GM10847 (cell line): ENCODE measurements around the gene OSTF1.

Experiments used
- POLR2A ChIP-seq: IDR thresholded peaks from 2 replicates; pipeline ENCODE4 v1.6.1; 2011; ENCODE audit not compliant: insufficient read length; ENCODE audit errors: extremely low read depth

OSTF1 gene

GRCh38 chr9:75167281-75167680 is 79.0 kb downstream of the OSTF1 start:
- no peak for TF ChIP-seq POLR2A

GRCh38 chr9:75168270-75169178 is 80.2 kb downstream of the OSTF1 start:
- no peak for TF ChIP-seq POLR2A

DNA sequence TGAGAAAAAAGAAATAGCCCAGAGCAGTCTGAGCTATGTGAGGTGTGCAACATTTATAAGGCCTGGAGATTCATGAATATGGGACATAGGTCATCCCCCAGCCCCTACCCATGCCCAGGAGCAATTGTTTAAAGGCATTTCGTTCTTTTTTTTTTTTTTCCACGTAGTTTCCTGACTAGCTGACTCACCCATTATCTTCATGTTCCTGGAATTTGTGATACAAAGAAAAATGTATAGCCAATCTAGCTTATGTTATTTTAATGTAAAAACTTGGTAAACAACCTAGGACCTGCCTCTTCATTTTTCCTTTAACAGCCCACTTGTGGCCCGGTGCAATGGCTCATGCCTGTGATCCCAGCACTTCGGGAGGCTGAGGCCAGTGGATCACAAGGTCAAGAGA is 81.3 kb downstream of the OSTF1 start:
- TF ChIP-seq POLR2A: no peak

GRCh38 chr9:75170898-75171360 is 82.6 kb downstream of the OSTF1 start:
- no peak for TF ChIP-seq POLR2A

DNA sequence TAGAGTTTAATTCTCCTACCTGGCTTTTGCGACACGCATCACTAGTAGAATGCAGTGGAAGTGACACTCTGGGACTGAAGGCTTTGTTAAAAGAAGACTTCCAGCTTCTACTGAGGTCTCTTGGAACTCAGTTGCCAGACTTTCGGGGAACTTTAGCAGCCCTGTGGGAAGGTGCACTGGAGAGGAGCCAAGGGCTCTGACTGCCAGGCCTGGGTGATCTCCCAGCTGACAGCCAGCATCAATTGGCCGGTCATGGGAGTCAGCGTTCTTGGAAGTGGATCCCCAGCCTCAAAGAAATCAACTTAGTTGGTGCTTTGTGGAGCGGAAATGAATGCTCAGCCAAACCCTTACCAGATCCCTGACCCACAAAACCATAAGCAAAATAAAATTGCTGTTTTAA is 87.1 kb downstream of the OSTF1 start:
- no peak for TF ChIP-seq POLR2A

DNA sequence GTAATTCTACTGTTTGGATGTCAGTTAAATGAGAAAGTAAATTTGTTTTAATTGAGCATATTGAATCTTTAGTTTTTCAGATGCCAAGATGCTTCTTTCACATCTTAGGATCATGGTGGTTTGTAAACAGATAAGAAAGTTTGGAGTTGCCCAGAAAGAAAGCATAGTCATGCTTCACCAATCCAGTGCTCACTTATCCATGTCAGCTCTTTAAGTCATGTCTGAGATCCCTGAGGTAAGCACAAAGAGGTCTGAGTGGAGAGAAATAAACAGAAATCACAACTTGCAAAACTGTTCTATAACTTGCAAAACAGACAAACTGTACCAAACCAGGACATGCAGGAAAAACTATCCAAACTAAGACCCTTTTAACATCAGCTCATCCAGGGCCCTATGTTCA is 87.7 kb downstream of the OSTF1 start:
- no peak for TF ChIP-seq POLR2A

GRCh38 chr9:75181750-75182149 is 93.4 kb downstream of the OSTF1 start:
- no peak for TF ChIP-seq POLR2A

DNA sequence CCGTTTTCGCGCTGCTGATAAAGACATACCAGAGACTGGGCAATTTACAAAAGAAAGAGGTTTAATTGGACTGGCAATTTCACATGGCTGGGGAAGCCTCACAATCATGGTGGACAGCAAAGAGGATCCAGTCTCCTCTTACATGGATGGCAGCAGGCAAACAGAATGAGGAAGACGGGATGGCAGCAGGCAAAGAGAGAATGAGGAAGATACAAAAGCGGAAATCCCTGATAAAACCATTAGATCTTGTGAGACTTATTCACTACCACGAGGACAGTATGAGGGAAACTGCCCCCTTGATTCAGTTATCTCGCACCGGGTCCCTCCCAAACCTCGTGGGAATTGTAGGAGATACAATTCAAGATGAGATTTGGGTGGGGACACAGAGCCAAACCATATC is 95.0 kb downstream of the OSTF1 start:
- TF ChIP-seq POLR2A: no peak

DNA sequence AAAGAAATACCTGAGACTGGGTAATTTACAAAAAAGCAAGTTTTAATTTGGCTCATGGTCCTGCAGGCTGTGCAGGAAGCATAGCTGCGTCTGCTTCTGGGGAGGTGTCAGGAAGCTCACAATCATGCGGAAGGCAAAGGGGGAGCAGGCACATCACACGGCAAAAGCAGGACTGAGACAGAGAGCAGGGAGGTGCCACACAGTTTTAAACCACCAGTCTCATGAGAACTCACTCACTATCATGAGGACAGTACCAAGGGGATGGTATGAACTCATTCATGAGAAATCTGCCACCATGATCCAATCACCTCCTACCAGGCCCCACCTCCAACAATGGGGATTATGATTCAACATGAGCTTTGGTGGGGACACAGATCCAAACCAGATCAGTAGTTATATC is 96.2 kb downstream of the OSTF1 start:
- TF ChIP-seq POLR2A: no peak

DNA sequence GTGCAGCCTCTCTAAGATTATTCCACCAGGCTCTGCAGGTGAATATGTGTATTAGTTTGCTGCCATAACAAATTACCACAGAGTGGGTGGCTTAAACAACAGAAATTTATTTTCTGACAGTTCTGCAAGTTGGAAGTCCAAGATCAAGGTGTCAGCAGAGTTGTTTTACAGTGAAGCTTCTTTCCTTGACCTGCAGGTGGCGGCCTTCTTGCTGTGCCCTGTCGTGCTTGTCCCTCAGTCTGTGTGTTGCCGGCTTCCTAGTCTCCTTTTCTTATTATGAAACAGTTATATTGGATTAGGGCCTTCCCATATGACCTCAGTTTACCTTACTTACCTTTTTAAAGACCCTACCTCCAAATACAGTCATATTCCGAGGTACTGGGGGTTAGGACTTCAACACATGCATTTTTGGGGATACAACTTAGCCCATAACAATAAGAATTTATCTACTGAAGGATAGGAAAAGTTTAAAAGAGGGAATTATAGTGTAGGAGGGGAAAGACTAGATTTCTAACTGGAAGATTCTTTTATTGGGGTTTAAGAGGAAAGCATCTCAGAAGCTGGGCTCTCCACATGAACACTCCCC is 97.4 kb downstream of the OSTF1 start:
- no peak for TF ChIP-seq POLR2A

- no peak for TF ChIP-seq POLR2A
These were observed 98.6 kb downstream of the OSTF1 start for GRCh38 chr9:75186767-75187380.

- no peak for TF ChIP-seq POLR2A
These were observed 100.4 kb downstream of the OSTF1 start for GRCh38 chr9:75188756-75189155.

DNA sequence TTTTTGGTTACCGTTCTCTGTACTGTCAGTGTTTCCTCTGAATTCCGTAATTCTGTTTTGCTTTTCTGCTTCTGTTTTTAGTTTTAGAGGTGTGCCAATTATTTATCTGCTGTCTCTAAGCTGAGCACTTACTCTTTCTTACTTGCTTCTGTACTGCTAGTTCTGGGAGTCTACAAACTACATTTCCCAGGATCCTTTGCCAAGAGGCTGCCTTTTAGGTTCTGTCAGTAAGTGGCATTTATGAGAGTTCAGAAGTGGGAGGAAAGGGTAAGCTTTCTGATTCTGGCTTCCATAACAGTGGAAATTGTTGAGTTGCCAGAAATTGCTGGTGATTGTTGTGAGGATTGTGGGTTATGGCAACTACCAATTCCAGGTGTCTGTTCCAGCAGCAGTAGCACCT is 102.4 kb downstream of the OSTF1 start:
- no peak for TF ChIP-seq POLR2A
